IPS DF 4.7 (cell line): Measurements from ENCODE around the gene PTGDS.
"Not testable (repeated sequence)": the region's sequence is repeated elsewhere in the genome, so short reads cannot be mapped to it uniquely, and the experiment has no call there.

Experiments used
- DNase-seq: peaks from one replicate; pipeline ENCODE4 v3.0.0-alpha.2; 2013; ENCODE audit warnings: low spot score; ENCODE audit errors: extremely low read depth

Gene PTGDS

DNA sequence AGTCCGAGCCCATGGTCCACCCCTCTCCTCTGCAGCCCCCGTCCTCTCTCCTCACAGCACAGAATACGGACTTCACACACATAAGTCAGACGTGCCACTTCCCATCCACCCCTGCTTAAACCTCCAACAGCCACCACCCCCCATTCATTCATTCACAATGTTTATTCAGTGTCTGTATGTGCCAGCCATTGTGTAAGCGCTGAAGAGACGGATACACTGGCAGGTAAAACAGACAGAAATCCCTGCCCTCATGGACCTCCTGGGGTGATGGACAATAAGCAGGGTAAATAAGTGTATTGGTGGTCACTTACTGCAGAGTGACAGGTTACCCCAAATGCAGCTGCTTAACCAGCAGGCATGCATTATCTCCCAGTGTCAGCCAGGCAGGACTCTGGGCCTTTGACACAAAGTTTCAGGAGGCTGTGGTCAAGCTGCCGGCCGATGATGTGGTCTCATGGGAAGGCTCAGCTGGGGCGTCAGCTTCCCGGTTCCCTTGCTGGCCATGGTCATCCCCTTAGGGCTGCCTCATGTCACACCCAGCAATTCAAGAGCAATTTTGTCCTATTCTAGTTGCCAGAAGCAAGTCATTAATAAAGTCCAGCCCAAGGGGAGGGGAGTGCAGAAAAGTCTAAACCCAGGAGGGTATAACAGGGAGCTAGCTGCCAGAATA is 13.1 kb downstream of the PTGDS start:
- DNase-seq: no peak

DNA sequence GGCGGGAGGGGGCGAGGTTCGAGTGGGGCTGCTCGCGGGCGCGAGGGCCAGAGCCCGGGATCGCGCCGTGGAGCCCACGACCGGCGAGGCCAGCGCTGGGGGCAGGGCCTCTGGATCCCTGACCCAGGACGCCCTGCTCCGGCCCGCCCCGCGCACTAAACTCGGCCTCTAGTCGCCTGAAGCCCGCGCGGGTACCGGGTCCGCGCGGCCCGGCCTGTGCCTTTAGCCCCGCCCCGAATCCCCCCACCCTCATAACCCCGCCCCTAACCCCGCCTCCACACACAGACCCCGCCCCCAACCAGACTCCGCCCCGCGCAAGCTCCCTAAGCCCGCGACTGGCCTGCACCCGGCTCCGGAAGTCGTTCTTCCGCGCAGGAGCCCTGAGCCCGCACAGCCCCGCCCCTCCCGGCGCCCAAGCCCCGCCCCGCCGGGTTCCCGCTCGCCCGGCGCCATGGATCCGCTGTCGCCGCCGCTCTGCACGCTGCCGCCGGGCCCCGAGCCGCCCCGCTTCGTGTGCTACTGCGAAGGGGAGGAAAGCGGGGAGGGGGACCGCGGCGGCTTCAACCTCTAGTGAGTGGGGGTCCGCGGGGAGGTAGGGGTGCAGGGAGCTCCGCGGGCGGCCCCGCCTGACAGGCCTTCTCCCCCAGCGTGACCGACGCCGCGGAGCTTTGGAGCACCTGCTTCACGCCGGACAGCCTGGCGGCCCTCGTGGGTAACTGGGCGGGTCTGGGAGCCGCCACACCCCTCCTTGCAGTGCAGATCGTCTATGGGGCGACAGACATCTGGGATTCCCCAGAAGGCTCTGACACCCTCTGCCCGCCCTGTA is 14.9 kb downstream of the PTGDS start, which contains the start of gene PAXX:
Gene PAXX, plus strand, starts transcription at position 430 of the 826 bp plus-strand sequence. Its CDS starts 22 bp downstream, at position 452.
- DNase-seq: no peak

DNA sequence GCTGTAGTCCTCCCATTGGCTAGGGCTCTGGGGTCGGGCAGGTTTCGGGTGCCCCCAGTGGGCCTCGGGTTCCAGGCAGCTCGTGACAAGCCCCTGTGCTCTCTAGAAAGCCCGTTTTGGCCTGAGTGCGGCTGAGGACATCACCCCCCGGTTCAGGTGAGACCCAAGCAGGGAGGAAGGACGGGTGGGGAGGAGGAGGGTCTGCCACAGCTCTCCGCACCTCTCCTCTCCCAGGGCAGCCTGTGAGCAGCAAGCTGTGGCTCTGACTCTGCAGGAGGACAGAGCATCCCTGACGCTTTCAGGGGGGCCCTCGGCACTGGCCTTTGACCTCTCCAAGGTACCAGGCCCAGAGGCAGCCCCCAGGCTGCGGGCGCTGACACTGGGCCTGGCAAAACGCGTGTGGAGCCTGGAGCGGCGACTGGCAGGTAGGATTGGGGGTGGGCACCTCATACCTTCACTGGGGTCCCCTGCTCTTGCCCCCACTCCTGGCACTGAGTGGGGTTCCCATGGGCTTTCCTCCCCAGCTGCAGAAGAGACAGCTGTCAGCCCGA is 15.6 kb downstream of the PTGDS start:
- DNase-seq: no peak

DNA sequence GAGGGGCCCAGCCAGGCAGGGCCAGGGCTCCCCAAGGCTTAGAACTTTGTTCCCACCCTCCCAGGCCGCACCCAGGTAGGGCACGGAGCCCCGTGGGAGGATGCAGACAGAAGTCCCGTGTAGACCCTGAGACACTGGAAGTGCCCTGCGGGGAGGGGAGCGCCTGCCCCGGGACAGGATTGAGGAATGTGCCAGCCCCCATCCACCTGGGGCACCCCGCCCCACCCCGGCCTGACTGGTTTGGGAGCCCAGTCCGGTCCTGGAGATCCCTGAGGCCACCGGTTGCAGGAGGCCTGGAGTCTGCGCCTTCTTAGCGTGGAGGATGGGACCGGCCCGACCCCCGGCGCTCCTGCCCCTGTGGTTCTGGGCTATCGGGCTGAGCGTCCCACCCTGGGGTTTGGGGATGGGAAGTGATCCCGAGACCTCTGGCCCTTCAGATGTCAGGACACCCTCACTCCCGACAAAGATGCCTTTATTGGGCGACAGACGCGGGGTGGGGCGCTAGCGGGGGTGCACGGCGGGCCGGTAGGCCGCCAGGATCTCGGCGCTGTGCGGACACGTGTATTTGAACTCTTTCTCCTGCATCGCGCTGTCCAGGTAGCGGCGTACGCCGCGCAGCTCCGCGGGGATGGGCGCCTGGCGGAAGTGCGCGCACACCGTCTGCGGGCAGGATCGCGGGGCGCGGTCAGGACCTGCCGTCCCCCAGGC is 17.0 kb downstream of the PTGDS start:
- no peak for DNase-seq

DNA sequence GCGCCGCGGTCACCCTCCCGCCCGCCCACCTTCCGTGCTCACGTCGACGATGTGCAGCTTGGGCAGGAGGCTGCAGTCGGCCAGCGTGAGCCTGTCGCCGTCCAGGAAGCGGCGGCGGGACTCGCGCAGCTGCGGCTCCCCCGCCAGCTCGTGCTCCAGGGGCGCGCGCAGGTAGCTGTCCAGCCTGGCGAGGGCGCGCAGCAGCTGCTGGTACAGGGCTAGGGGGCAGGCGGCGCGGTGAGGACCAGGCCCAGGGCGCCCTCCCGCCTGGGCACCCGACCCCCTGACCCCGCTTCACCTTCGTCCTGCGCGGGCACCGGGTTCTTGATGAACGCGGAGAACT is 17.6 kb downstream of the PTGDS start:
- DNase-seq: no peak

DNA sequence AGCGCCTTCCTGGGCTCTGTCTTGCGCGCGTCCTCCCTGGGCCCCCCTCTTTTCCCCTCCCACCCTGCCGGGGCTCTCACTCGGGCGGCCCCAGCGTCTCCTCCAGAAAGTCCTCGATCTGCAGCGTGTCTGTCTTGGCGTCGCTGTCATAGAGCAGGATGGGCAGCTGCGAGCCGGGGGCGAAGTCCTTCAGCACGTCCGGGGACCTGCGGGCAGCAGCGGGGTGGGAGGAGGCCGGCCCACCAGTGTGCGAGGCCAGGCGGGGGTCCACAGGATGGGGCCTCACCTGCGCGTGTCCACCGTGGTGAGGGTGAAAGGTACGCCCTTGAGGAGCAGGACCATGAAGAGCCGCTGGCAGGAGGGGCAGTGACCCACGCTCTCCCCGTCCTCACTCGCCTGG is 18.1 kb downstream of the PTGDS start:
- no peak for DNase-seq

DNA sequence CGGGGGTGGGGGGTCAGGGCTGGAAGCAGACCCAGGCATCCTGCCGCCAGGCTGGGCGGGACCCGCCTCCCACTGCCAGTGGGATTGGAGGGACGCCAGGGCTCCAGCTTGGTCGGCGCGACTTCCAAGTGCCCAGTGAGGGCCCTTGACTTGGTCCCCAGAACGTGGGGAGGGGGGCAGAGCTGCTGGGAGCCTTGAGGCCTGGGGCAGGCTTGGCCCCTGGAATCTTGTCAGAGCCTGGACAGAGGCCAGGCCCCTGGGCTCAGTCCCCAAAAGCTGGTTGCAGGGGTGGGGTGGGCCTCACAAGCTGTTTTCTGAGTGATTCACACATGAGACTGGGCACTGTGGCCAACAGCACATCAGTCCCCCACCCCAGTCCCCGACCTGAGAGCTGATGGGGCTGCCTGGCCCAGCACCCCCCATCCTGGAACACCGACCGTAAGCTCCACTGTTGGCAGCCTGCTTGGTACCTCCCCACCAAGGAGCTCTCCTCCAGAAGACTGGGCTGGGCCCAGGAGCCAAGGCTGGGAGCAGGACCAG is 18.5 kb downstream of the PTGDS start:
- DNase-seq: no peak

DNA sequence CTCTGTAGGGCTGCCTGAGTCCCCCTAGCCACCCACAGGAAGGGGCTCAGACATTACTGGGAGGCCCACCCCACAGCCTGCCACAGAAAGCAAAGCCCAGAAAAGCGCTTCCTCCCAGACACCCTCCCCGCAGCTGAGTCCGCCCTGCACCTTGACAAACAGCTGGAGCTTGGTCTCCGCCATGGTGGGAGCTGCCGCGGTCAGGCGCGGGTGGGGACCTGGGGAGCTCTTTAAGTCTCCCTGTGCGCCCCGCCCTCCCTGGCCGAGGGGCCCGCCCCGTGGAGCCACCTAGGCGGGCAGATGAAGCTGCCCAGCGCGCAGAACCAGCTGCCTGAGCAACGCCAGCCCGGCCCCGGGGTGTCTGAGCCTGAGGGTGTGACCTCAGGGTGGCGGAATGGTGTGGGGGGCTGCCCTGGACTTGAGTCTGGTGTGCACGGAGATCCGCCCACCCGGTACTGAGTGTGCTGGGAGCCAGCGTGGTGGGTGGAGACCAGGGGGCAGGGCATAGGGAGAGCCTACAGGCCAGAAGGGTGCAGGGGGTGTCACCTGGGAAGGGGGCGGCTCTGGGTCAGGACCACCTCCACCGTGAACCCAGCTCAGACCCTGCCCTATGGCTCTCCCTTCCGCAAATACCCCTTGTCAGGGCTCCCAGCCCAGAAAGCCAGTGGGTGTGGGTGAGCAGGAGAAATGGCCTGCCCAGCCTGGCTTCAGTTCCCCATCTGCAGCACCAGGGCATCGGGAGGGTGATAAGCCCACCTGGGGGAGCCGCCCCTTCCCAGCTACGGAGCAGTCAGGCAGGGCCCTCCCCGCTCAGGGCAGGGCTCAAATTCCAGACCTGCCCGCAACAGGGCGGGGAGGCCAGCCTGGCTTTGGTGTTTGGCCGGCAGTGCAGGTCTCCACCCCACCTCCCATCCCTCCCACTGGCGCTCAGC is 19.3 kb downstream of the PTGDS start, which contains the start of gene CLIC3:
Gene CLIC3, minus strand, starts transcription at position 208 of the 932 bp plus-strand sequence. Its CDS starts 25 bp downstream, at position 183.
- no peak for DNase-seq

DNA sequence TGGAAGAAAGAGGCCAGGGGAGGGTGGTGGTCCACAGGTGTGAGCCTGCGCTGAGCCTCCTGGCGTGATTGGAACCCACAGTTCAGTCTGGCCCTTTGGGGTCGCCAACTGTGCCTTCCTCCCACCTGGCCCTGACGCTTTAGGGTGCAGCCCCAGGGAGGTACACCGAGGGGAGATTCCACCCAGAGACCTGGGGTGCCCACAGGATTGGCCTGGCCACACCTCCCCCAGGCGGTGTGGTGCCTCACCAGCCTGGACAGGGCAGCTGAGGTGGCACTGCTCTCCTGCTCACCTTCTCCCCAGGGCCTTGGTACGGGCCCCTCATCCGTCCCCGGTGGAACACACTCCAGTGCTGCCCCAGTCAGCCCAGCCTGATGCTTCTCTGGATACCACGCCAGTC is 20.1 kb downstream of the PTGDS start:
- DNase-seq: no peak

DNA sequence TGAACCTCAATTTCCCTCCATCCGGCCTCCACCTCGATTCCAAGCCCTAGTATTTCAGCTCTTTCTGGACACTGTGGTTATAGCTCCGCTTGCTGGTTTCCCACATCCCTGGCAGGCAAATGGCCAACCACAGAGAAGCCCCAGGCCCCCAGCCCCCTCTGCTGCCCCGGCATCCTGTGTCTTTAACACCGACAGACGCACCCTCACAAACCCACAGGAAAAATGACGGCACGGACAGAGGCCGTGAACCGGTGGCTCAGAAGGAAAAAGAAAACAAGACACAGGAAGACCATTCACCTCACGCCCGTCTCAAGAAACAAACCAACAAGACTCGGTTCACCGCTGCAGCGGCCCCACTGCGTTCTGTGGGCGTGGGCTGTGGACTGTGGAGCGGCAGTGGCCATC is 20.5 kb downstream of the PTGDS start:
- DNase-seq: no peak

DNA sequence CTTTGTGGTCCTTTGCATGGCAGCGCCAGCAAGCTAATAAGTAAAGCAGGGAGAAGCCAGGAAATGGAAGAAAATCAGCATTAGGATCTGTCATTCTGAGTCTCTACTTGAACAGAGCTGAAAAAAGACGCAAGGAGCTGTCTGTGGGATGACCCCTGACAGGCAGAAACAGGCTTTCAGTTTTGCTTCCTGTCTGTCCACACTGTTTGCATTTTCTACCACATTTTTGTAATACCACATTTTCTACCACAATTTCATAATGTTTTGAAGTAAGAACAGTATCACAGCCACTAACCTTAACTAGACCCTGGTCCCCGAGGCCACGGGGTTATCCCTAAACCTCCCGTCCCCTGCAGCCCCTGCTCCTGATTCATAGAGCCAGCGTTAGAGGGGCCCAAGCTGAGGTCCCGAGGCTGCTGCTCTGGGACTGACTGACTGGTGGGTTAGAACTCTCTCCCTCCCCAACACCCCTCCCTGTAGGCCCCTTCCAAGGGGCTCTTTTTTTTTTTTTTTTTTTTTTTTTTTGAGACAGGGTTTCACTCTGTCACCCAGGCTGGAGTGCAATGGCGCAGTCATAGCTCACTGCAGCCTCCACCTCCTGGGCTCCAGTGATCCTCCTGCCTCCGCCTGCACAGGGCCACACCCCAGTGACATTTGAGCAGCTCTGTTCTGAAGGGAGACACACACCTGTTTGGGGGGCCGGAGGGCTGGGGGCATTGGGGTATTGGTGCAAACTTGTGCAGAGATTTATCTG is 23.1 kb downstream of the PTGDS start:
- no peak for DNase-seq

DNA sequence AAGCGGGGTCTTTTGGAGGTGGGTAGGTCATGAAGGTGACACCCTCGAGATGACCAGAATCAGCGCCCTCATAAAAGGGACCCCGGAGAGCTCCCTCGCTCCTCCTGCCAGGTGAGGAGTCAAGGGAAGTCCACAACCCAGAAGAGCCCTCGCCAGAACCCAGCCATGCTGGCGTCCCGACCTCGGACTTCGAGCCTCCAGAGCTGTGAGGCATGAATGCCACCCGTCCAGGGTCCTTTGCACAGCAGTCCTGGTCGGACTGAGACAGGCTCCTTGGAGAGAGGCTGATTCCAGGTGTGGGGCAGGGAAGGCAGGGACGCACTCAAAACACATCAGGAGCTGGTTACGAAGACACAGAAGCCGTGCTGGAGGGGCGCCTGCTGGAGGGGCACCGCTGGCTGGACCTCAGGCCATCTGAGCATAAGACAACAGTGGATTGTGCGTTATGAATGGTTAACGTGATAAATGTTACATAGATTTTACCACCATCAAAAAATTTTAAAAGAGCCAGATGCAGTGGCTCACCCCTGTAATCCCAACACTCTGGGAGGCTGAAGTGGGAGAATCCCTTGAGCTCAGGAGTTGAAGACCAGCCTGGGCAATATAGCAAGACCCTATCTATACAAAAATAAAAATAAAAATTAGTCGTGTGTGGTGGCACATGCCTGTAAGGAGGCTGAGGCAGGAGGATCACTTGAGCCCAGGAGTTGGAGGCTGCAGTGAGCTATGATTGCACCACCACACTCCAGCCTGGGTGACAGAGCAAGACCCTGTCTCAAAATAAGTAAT is 24.7 kb downstream of the PTGDS start:
- DNase-seq: no peak

DNA sequence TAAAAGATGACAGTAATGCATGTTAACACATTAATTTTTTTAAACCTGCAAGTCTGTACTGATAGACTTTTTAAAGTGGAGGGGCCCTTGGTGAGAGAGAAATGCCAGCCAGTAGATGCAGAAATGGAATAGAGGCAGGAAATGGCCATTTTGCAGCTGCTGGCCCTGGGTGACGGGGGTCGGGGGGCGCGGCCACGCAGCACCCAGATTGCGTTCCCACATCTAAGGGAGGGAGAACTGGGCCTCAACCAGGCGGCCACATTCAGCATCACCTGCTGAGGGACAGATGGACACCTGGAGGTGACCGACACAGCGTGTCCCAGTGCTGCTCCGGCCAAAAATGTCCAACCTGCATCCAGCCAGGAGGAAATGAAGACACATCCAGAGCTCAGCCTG is 25.3 kb downstream of the PTGDS start:
- DNase-seq: no peak

DNA sequence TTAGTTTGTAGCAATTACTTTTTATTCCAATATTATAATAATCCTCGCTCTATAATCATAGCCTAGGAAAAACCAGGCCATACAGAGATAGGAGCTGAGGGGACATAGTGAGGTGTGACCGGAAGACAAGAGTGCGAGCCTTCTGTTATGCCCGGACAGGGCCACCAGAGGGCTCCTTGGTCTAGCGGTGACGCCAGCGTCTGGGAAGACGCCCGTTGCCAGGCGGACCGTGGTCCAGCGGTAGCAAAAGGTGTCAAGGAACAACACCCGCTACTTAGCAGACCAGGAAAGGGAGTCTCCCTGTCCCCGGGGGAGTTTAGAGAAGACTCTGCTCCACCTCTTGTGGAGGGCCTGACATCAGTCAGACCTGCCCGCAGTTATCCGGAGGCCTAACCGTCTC is 27.0 kb downstream of the PTGDS start:
- not testable (repeated sequence) for DNase-seq

DNA sequence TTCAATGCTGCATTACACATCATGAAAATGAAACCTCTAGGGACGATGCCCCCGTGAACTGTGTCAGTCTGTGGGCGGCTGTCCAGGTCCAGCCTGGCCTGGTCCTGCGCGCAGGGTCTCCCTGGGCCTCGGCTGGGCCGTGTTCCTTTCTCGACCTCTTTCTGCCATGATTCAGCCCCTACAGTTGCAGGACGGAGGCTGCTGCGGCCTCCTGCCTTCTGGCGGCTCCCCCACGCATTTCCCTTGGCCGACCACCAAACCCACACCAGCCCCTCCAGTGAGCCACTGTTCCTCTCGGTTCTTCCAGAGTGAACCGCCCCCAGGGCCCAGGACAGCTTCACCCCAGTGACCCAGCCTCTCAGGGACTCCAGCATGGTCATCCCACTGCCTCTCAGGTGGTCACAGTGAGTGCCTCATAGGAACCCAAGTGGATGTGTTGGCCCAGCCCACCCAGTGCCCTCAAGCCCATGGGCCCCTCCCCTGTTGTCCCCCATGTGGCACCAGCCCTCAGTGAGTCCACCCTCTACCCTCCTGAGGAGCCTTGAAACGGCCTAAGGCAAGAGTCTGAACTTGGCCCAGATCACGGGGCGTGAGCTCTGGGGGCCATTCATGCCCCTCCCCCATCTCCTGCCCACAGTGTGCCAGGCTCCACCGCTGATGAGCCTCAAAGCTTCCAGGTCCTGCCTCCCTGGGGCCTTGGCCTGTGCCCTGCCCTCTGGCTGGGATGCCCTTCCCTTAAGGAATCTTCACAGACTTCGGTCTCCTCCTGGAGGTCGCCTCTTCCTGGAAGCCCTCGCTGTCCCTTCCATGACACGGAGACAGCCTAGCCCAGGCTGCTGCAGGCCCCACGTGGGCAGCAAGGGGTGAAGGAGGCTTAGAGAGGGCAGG is 29.1 kb downstream of the PTGDS start:
- no peak for DNase-seq

DNA sequence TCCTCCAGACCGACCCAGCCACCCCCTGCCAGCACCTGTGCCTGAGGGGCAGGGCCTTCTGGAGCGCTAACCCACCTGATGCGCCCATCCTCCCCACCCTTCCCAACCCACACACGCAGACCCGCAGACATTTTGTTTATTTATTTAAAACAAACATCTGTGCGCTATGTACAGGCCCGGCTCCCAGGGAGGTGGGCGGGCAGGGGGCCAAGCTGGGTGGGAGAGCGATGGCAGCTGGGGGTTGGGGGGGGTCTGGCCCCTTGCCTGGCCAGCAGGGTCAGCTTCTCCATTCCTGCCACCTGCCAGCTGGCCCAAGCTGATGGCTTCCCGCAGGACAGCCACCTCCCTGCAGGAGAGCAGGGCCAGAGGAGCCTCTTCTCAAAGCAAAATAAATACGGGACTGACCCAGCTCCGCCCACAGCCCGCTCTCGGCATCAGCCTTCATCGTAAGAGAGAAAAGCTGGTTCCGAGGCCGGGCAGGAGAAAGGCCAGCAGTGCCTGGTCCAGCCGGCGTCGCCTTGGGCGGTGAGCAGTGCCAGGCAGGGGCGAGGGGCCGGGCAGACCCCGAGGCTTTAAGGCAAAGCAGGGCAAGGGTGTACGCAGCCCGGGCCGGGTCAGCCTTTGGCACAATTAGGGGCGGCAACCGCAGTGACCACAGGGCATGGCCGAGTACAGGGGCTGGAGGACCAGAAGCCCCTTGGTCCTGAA is 30.0 kb downstream of the PTGDS start:
- no peak for DNase-seq

DNA sequence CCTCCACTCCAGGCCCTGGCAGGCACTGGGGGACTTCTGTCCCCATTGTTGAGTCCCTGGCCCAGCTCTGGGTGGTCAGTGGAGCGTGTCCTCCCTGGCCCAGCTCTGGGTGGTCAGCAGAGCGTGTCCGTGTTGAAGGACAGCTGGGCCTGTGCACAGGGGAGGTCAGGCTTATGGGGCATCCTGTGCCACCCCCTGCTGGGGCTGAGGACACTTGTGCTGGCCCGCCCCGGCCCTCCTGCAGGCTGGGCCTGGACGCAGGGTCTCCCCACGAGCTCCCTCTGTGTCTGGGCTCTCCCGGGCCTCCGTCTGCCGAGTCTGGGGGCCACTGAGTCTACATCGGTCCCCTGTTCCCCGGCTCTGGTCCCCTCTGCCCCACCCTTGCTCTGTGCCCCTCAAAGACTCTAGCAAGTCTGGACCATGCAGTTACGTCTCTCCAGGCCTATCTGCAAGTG is 30.5 kb downstream of the PTGDS start:
- no peak for DNase-seq
